HepG2 (cell line): ENCODE data around the gene CDK14.

Experiments used
- ATF6 ChIP-seq: sonication (generic); formaldehyde crosslinking; conservative IDR thresholded peaks from 2 replicates; pipeline ENCODE4 v1.4.0; 2020; ENCODE audit warnings: missing genetic modification reagents
- BRCA1 ChIP-seq: sonication (generic); formaldehyde crosslinking; IDR thresholded peaks from 2 replicates; pipeline ENCODE4 v1.4.0; 2020; ENCODE audit warnings: missing genetic modification reagents
- CTCF ChIP-seq: sonication (generic); formaldehyde crosslinking; IDR thresholded peaks from 2 replicates; pipeline ENCODE4 v1.5.0; 2020; ENCODE audit warnings: mild to moderate bottlenecking, missing genetic modification reagents, moderate library complexity
- EP300 ChIP-seq, 3 experiments: sonication (generic) in 1 of 3; formaldehyde crosslinking in 1 of 3; IDR thresholded peaks; 2 replicates each; pipeline versions ENCODE4 v1.5.1 to v1.6.1; 2011 to 2020; ENCODE audit warnings: low read depth in 2 of 3, low read length in 2 of 3, borderline replicate concordance in 1 of 3, improper control_type of control experiment in 1 of 3, mild to moderate bottlenecking in 1 of 3, missing genetic modification reagents in 1 of 3, moderate library complexity in 1 of 3
- EZH2 ChIP-seq: conservative IDR thresholded peaks from 2 replicates; pipeline ENCODE4 v1.6.1; 2012; ENCODE audit warnings: mild to moderate bottlenecking, low read depth, low read length, moderate library complexity
- FOXP1 ChIP-seq, 2 experiments: fragments of 450-650 bp in 1 of 2; IDR thresholded peaks; 2 replicates each; pipeline ENCODE4 v1.6.1; 2017 to 2018; ENCODE audit warnings: antibody characterized with exemption in 1 of 2
- TAF1 ChIP-seq: sonication (generic); formaldehyde crosslinking; IDR thresholded peaks from 2 replicates; pipeline ENCODE4 v1.4.0; 2020; ENCODE audit warnings: missing genetic modification reagents
- ZNF605 ChIP-seq: sonication (generic); formaldehyde crosslinking; IDR thresholded peaks from 2 replicates; pipeline ENCODE4 v1.8.0; 2022; ENCODE audit warnings: mild to moderate bottlenecking, missing genetic modification reagents
- ZNF652 ChIP-seq: IDR thresholded peaks from 2 replicates; pipeline ENCODE4 v1.6.1; 2016; ENCODE audit warnings: low read depth, borderline replicate concordance
- TF ChIP-seq, protein P1 (sequence below): sonication (generic); formaldehyde crosslinking; IDR thresholded peaks from 2 replicates; pipeline ENCODE4 v1.4.0; 2020; ENCODE audit warnings: missing genetic modification reagents

- no peak for TF ChIP-seq BRCA1
- TF ChIP-seq, protein P1, sequence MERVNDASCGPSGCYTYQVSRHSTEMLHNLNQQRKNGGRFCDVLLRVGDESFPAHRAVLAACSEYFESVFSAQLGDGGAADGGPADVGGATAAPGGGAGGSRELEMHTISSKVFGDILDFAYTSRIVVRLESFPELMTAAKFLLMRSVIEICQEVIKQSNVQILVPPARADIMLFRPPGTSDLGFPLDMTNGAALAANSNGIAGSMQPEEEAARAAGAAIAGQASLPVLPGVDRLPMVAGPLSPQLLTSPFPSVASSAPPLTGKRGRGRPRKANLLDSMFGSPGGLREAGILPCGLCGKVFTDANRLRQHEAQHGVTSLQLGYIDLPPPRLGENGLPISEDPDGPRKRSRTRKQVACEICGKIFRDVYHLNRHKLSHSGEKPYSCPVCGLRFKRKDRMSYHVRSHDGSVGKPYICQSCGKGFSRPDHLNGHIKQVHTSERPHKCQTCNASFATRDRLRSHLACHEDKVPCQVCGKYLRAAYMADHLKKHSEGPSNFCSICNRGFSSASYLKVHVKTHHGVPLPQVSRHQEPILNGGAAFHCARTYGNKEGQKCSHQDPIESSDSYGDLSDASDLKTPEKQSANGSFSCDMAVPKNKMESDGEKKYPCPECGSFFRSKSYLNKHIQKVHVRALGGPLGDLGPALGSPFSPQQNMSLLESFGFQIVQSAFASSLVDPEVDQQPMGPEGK (CRISPR knock-in tag), result no peak
- no peak for TF ChIP-seq ZNF652 (CRISPR knock-in tag)
- TF ChIP-seq TAF1, result no peak
- TF ChIP-seq ZNF605 (CRISPR knock-in tag), result no peak
- TF ChIP-seq ATF6 (CRISPR knock-in tag), result no peak
- no peak for TF ChIP-seq FOXP1 (IDR thresholded peaks at IDR 0.05)
- TF ChIP-seq FOXP1 (CRISPR knock-in tag; IDR thresholded peaks at IDR 0.05), result no peak
- no peak for TF ChIP-seq EZH2
- no peak for TF ChIP-seq EP300 (IDR thresholded peaks at IDR 0.05; ENCODE audit: low read depth in 2 of 2, low read length in 2 of 2)
- no peak for TF ChIP-seq EP300 (CRISPR knock-in tag; IDR thresholded peaks at IDR 0.05; ENCODE audit: borderline replicate concordance)
- TF ChIP-seq CTCF (CRISPR knock-in tag), result no peak
Measured at GRCh38 chr7:90625562-90625961, 29.4 kb downstream of the CDK14 start.
